Mesothelial cell of epicardium (in vitro differentiated cells): ENCODE results near the gene CACNA1C. TPM values are rescaled to one million over a fixed set of nuclear protein-coding genes. Genes with fewer than 3 reads are reported as not detected.

Experiments used
- DNase-seq, 2 experiments: peaks; one replicate each; pipeline ENCODE4 v3.0.0; 2021; ENCODE audit warnings: low spot score in 2 of 2; ENCODE audit not compliant: unreplicated experiment in 2 of 2
- H3K27ac Mint-ChIP-seq: 2 replicates; pipeline ENCODE4 v1.8.0; 2021; ENCODE audit warnings: mixed read lengths
- H3K27me3 Mint-ChIP-seq: 2 replicates; pipeline ENCODE4 v1.8.0; 2021; ENCODE audit warnings: low read depth, mixed read lengths
- H3K36me3 Mint-ChIP-seq: 2 replicates; pipeline ENCODE4 v1.8.0; 2021; ENCODE audit warnings: mixed read lengths
- H3K4me1 Mint-ChIP-seq: 2 replicates; pipeline ENCODE4 v1.8.0; 2021; ENCODE audit warnings: mixed read lengths
- H3K4me3 Mint-ChIP-seq: 2 replicates; pipeline ENCODE4 v1.8.0; 2021; ENCODE audit warnings: mild to moderate bottlenecking, moderate library complexity, mixed read lengths
- H3K9me3 Mint-ChIP-seq: 2 replicates; pipeline ENCODE4 v1.8.0; 2021; ENCODE audit warnings: mixed read lengths
- CTCF ChIP-seq: fragments of 200-600 bp; sonication (generic); IDR thresholded peaks from one replicate; pipeline ENCODE4 v1.5.0; 2021; ENCODE audit warnings: antibody characterized with exemption; ENCODE audit not compliant: unreplicated experiment
- total RNA-seq: library from RNA; stranded (reverse); gene quantifications from 3 replicates; pipeline ENCODE4 v1.2.1, GENCODE V29; 2021

CACNA1C gene
- total RNA-seq, 1 donor from 2014 or later, result 33.6 TPM

- Mint-ChIP-seq H3K27me3 (no peaks in the 10 kb centered on the region), H3K4me3 (no peak overlapping the region), H3K9me3 (no peaks in the 10 kb centered on the region), H3K36me3 (no peaks in the 10 kb centered on the region), H3K27ac (no peak overlapping the region), H3K4me1 (peaks cover 4% of the 10 kb centered on the region)
- TF ChIP-seq CTCF, result no peak
- DNase-seq, result no peak
These were observed 404.0 kb downstream of the CACNA1C start for GRCh38 chr12:2456813-2457186.

GRCh38 chr12:2457215-2457932 lies 404.6 kb downstream of the CACNA1C start:
- Mint-ChIP-seq H3K4me1 (peaks cover 4% of the 10 kb centered on the region), H3K36me3 (no peaks in the 10 kb centered on the region), H3K4me3 (no peak overlapping the region), H3K9me3 (no peaks in the 10 kb centered on the region), H3K27ac (no peak overlapping the region), H3K27me3 (no peaks in the 10 kb centered on the region)
- no peak for DNase-seq
- TF ChIP-seq CTCF, result no peak

GRCh38 chr12:2457933-2458414 lies 405.2 kb downstream of the CACNA1C start:
- Mint-ChIP-seq H3K27ac (no peak overlapping the region), H3K9me3 (no peaks in the 10 kb centered on the region), H3K27me3 (no peaks in the 10 kb centered on the region), H3K4me3 (no peak overlapping the region), H3K36me3 (no peaks in the 10 kb centered on the region), H3K4me1 (peaks cover 4% of the 10 kb centered on the region)
- no peak for DNase-seq
- no peak for TF ChIP-seq CTCF

- no peak for TF ChIP-seq CTCF
- no peaks in the 10 kb centered on the region for H3K36me3 Mint-ChIP-seq
- H3K4me1 Mint-ChIP-seq, result peaks cover 4% of the 10 kb centered on the region
- H3K9me3 Mint-ChIP-seq, result no peaks in the 10 kb centered on the region
- H3K27ac Mint-ChIP-seq, result no peak overlapping the region
- no peak overlapping the region for H3K4me3 Mint-ChIP-seq
- DNase-seq, result no peak
- H3K27me3 Mint-ChIP-seq, result no peaks in the 10 kb centered on the region
These were observed 407.4 kb downstream of the CACNA1C start for GRCh38 chr12:2460051-2460670.

- no peak for DNase-seq
- Mint-ChIP-seq H3K27me3 (no peaks in the 10 kb centered on the region), H3K9me3 (no peaks in the 10 kb centered on the region), H3K27ac (no peak overlapping the region), H3K4me1 (peaks cover 4% of the 10 kb centered on the region), H3K4me3 (no peak overlapping the region), H3K36me3 (no peaks in the 10 kb centered on the region)
- no peak for TF ChIP-seq CTCF
These were observed 408.3 kb downstream of the CACNA1C start for GRCh38 chr12:2461046-2461445.
